Measurements from ENCODE around the gene NUMA1.

NUMA1 gene

DNA sequence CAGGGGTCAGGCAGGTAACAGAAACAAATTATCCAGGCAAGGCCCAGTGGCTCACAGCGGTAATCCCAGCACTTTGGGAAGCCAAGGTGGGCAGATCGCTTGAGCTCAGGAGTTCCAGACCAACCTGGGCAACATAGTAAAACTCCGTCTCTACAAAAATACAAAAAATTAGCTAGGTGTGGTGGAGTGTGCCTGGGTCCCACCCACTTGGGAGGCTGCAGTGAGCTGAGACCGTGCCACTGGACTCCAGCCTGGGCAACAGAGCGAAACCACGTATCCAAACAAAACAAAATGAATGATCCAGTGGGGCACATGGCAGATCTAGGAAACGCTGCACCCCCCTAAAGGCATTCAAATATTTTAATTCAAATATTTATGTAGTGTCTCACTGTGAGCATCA lies 9.9 kb downstream of the NUMA1 start:
- DNase-seq: no peak
- intact Hi-C loops (cut with DNase I): no loop called here

DNA sequence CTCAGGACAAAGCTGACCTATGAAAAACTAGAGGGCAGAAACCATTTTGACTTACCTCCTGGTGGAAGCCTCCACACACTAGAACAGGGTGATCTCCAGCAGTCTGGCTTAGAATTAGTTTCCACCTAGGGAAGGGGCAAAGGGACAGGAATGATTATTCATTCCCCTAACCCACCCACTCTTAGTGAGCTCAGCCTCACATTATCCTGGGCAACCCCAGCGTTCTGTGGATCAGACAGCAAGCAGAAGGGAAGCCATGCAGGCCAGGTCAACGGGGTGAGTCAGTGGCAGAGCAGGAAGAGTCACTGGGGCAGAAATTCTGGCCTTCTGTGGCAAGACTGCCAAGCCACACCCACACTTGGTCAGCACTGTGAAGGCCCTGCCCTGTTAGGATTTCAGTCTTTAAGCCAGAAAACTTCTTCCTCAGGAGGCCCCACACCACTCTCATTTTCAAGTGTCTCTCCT lies 10.5 kb downstream of the NUMA1 start:
- intact Hi-C loops (cut with DNase I): no loop called here
- DNase-seq: peak in 7 of 10 donors; percentile 20 to 84 (median 33)

DNA sequence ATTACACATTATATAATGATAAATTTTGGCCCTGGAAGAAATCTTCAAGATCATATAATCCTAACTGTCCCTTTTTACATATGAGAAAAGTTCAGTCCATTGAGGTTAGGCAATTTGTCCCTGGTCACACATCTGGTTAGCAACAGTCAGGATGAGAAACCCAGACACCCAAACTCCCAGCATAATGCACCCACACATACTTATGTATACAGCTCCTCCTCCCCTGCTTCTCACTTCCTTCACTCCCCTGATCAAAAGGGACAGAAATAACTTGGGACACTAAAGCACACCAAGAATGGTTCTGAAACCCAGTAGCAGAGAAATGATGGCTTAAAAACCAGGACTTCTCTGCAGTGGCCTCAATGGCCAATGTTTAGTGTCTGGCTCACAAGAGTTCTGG lies 11.1 kb downstream of the NUMA1 start:
- DNase-seq: no peak
- intact Hi-C loops (cut with DNase I): no loop called here

DNA sequence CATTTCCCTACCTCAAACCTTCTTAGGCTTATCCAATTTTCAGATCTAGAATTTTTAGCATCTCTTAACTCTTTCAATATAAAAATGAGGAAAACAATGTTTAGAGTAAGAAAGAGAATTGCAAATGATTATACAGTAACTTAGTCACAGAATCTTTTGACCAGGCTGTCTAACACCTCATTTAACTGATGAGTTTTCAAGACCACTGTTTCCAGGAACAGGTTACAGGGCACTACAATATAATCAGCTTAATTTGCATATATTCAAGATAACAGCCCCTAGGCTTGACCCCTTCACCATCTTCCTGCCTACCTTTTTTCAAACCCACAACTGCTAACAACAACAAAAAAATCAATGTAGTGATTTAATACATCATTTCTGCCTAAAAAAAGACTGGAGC lies 12.7 kb downstream of the NUMA1 start:
- intact Hi-C loops (cut with DNase I): no loop called here
- no peak for DNase-seq

DNA sequence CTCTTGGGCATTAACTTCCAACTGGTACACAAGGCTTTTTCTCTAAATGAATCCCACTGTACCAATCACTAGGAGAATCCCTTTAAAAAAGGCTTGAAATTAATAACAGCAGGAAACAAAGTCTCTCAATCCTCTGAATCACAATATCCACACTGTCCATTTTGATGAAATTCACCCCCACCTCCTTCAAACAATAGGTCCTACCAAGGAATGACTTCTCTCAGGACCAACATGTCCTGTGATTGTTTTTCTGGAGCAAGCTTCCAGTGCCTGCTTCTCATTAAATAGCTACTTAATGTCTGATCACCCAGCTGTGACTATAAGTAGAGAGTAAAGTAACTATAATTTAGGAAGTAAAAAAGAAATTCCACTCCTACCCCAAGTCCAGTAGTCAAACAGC lies 13.1 kb downstream of the NUMA1 start:
- intact Hi-C loops (cut with DNase I): no loop called here
- DNase-seq: no peak

DNA sequence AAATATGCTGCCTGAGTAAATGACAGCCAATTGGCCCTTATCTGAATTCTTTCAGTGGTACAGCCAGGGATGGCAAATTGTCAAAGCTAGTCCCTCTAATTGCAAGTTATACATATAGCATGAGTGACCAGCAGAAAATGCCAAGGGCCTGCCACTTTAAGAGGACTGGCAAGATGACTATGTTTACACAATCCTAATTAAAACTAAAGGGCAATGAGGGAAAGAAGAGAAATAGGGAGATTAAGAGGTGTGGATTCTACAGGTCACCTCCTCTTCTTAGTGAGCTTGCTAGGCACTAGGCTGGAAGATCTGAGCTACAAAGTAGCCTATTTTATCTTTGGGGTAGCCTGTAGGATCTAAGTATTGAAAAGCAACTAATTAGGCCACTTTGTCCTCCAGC lies 13.5 kb downstream of the NUMA1 start:
- intact Hi-C loops (cut with DNase I): no loop called here
- DNase-seq: no peak

DNA sequence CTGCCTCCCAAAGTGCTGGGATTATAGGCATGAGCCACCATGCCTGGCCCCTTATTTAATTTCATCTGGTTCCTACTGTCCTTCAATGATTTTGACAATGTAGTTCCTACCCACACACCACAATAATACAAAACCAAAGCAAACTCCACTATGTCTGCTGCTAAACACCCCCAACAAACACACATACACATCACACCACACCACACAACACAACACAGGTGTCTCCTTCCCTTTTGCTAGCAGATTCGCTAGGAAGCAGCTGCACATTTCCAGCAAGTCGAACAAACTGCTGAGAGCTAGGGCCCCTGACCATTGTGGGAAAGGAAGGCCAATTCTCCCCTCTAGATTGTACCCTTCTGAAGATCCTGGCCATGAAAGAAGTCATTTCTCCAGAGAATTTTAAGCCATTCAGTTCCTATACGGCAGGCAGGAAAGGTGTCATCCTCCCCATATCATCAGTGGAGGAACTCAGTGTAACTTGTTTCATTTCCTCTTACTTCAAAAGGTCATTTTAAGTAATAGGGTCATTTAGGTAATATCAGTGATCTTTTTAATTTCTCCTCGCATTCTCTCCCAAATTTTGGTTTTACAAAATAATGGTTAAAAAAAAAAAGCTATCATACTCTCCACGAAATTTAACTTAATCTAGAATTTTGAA lies 18.5 kb downstream of the NUMA1 start:
- intact Hi-C loops (cut with DNase I): no loop called here
- DNase-seq: no peak

- no peak for DNase-seq
- intact Hi-C loops (cut with DNase I): no loop called here
Measured at GRCh38 chr11:72058416-72059034, 21.8 kb downstream of the NUMA1 start.

DNA sequence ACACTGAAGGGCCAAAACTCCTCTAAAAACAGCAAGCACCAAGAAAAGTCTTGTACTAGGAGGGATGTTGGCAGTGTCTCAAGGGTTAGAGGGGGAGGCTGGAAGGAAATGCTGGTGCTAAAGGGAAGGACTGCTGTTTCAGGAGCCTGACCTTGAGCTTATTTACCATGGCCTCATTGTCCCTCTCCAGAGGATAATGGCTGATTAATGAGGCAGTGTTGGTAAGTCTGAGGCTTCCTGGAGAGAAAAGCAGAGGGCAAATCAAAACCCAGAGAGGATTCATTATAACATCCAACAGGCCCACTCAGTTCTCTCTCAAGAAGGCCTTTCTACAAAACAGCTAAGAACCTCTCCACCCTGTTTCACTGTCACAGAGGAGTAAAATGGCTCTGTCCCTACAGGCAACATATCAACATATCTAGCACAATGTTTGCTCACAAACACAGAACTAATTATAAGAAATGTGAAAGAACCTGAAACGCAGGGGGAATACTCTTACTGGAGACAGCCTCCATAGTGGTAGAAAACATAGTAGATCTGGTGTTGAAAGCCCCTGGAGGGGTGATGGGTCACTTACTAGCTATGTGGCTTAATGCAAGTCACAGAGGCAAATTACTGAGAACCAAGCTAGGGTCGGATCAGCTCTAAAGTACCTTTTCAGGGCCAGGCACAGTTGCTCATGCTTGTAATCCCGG lies 31.4 kb downstream of the NUMA1 start:
- DNase-seq: no peak
- intact Hi-C loops (cut with DNase I): no loop called here

GRCh38 chr11:72045849-72046248 lies 34.5 kb downstream of the NUMA1 start:
- DNase-seq: no peak
- intact Hi-C loops (cut with DNase I): no loop called here

DNA sequence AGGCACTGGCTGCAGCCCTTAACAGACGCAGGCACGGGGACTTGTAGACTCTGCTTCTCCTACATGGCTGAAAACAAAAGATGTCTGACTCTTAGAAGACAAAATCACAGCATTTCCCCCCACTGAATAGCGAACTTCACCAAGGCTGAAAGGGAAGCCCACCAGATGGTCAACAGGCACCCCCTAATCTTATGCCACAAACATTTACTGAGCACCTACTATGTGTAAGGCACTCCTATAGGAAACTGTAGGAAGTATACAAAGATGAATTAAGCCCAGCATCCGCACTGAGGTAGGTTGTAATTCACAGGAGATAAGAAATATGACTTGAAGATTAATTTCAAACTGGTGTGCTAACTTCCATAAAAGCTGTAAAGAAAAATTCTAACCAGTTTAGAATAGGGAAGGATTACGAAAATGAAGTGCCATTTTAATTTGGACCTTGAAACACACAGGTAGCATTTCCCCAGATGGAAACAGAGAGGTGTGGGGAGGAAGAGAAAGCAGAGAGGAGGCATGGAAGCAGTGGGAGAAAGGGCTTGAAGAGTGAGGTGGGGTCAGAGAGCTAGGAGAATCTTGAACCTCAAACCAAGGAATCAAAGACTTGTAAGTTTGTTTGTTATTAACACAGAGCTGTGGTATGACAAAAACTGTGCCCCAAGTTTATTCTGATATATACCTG lies 38.1 kb downstream of the NUMA1 start:
- DNase-seq: no peak
- intact Hi-C loops (cut with DNase I): no loop called here

GRCh38 chr11:72041364-72042063 lies 38.8 kb downstream of the NUMA1 start:
- peak; percentile 72 to 97 (median 82) for DNase-seq
- intact Hi-C loops (cut with DNase I): loop anchor here (2.0 kb wide), 1 partner anchor 39 kb away; the partner anchor contains the start of genes LRRC51 and NUMA1

GRCh38 chr11:72040491-72041363 lies 39.6 kb downstream of the NUMA1 start:
- peak; percentile 87 to 99 (median 92) for DNase-seq
- intact Hi-C loops (cut with DNase I): loop anchor here (2.0 kb wide), 1 partner anchor 40 kb away; the partner anchor contains the start of genes LRRC51 and NUMA1

DNA sequence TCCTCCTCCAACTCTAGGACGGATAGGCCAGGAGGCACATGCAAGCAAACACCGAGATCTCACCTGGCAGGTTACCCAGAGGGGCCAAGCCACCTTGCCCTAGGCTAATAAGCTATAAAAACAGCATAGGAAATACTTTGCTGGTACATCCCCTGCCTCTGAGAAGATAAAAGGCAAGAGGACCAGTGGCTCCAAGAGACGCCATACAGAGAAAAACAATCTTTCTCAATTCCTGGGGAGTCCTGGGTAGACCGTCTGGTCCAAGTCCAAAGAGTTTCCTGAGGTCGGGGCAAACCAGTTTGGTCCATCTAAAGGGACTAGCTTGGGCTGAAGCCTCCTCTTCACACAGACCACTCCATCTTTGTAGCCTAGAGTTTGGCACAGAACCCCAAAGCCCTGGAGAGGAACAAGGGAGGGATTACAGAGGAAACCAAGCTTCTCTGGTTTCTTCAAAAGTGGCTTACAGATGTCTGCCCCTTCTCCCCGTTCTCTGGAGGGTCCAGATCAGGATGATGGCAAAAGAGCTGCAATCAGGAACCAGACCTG lies 40.4 kb downstream of the NUMA1 start:
- intact Hi-C loops (cut with DNase I): loop anchor here (2.0 kb wide), 1 partner anchor 41 kb away; the partner anchor contains the start of genes LRRC51 and NUMA1

DNA sequence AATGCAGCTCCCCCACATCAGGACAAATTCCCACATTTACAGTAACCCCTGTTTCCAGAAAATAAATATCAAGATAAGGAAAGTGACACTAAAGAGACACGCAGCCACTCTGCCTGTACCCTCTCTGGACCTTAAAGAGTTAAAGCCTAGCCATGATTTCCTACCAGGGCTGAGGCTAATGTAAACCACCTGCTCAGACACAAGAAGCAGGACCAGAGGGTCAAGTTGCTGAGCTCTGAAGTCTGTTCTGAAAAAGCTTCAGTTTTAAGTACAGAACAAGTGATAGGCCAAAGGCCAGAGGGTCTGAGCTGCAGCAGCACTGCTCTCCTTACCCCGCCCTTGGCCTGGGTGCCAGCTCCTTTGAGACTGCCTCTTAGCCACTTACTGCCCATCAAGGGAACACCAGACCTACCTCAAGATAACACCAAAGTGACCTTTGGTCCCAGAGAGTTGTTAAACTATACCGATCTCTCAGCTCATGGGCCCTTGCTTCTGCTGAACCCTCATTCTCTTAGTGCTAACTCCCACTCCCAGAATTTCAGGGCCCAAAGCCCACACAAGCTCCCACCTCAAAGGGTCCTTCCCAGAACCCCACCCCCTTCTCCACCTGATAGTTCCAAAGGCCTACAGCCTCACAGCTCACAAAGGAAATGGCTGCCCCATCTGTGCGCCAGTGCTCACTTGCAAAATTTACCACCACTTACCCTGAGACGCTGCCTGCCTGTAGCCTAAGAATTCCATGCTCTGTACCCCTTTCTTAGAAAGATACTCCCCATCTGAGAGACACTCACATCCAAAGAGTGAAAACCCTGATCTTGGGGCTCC lies 41.1 kb downstream of the NUMA1 start:
- intact Hi-C loops (cut with DNase I): no loop called here
- DNase-seq: peak in 1 of 10 donors; percentile 68

More for the DNA sequence above, 40.4 kb downstream of the NUMA1 start:
- peak in 2 of 10 donors; percentile 19 to 57 for DNase-seq

- DNase-seq: peak in 9 of 10 donors; percentile 57 to 94 (median 67)
- intact Hi-C loops (cut with DNase I): no loop called here
Measured at GRCh38 chr11:72038491-72038890, 41.9 kb downstream of the NUMA1 start.

DNA sequence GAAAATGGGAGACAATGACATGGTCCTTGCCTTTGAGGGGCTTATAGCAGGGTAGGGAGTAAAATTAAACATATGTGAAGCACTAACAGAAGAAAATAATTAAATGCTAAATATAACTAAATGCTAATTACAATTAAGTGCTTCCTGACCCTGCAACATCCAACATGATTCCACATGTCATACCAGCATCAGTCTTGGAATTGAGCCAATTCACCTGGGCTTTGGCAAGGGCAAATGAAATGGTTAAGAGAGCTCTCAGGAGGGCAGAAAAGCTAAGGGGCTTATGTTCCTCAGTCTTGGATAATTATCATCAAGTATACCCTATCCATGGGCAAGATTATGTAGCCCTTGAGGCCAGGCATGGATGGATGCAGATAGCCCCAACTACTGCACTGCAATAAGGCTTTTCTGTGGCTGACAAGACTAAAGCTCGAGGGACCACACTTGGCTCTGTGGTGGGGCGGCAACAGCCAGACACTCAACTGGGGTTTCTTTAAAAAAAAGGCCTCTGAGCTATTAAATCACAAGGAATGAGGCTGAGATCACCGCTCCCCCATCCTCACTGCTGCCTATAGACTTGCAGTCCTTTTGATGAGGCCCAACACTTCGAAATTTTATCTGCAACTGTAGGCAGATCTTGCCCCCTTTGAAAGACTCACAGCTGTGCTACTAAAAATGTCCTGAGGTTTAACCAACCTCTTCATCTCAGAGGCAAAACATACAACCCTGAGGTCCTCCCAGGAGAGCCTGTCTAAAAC lies 42.6 kb downstream of the NUMA1 start:
- DNase-seq: no peak
- intact Hi-C loops (cut with DNase I): no loop called here

Data from posterior cingulate gyrus (tissue), 11 donors.